ENCODE data around the gene GRIK3.

Gene GRIK3

GRCh38 chr1:37033355-37034101 lies 787 bp downstream of the GRIK3 start:
- ChIA-PET POLR2A (ENCODE audit: low non-redundant PET) (no interaction called here), CTCF (interaction anchor here (0.6 kb wide), 1 partner anchor 433 kb away, joined by 5 read pairs; no protein-coding TSS in a partner anchor)
- no peak for DNase-seq (ENCODE audit: low spot score)
- TF ChIP-seq, protein P1, sequence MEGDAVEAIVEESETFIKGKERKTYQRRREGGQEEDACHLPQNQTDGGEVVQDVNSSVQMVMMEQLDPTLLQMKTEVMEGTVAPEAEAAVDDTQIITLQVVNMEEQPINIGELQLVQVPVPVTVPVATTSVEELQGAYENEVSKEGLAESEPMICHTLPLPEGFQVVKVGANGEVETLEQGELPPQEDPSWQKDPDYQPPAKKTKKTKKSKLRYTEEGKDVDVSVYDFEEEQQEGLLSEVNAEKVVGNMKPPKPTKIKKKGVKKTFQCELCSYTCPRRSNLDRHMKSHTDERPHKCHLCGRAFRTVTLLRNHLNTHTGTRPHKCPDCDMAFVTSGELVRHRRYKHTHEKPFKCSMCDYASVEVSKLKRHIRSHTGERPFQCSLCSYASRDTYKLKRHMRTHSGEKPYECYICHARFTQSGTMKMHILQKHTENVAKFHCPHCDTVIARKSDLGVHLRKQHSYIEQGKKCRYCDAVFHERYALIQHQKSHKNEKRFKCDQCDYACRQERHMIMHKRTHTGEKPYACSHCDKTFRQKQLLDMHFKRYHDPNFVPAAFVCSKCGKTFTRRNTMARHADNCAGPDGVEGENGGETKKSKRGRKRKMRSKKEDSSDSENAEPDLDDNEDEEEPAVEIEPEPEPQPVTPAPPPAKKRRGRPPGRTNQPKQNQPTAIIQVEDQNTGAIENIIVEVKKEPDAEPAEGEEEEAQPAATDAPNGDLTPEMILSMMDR (conservative IDR thresholded peaks at IDR 0.05; ENCODE audit: low read depth) = no peak
- H3K27ac ChIP-seq = no peak overlapping the region

DNA sequence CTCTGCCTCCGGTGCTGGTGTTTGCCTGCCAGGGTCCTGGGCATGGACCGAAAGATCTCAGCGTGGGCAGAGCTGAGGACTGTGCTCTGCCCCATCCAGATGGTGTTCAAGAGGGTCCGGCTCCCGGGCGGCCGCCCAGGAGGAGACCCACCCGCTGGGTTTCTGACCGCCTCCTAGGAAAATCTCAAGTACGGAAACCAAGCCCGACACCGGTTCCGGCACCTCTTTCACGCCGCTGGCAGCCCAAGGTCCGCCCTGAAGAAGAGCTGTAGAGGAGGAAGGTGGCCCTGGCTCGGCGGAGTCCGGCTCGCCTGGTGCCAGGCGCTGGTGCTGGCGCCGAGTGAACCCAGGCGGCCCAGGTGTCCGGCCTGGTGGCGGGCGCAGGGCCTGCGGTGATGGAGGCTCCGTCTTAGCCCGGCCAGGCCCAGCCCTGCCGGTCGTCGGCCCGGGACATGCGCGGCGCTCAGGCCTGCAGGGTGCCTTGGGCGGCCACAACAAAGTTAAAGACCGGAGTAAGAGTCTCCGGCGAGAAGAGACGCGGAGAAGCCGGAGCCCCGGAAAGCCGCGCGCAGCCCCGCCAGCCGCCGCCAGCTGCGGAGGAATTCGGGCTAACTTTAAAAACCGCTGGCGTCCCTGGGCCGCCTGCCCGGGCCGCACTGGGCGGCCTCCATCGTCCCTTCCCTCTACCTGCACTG lies 1.5 kb downstream of the GRIK3 start:
- H3K27ac ChIP-seq = no peak overlapping the region
- ChIA-PET CTCF (no interaction called here), POLR2A (ENCODE audit: low non-redundant PET) (no interaction called here)
- DNase-seq (ENCODE audit: low spot score) = no peak
- TF ChIP-seq, protein P1 (conservative IDR thresholded peaks at IDR 0.05; ENCODE audit: low read depth) = no peak

DNA sequence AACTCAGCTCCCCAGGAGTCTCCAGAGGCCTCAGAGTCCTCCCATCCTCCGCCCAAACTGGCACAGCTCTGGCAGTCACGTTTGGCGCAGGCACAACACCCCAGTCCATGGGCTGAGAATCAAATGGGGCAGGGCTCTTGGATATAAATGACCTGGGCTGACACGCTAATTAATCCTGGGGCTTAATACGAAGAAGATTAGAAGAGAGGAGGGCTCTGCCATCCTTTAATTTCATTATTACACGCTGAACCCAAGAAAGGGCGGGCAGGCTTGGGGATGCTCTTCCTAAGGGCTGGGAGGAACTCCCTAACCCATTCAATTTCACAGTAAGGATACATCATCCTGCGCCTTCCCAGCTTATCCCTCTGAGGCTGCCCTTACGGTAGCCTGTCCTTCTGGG lies 2.4 kb downstream of the GRIK3 start:
- ChIA-PET POLR2A (ENCODE audit: low non-redundant PET) (no interaction called here), CTCF (interaction anchor here (0.8 kb wide), 1 partner anchor 459 kb away, joined by 5 read pairs; no protein-coding TSS in a partner anchor)
- TF ChIP-seq, protein P1 (conservative IDR thresholded peaks at IDR 0.05; ENCODE audit: low read depth) = no peak
- no peak overlapping the region for H3K27ac ChIP-seq
- DNase-seq (ENCODE audit: low spot score) = no peak

DNA sequence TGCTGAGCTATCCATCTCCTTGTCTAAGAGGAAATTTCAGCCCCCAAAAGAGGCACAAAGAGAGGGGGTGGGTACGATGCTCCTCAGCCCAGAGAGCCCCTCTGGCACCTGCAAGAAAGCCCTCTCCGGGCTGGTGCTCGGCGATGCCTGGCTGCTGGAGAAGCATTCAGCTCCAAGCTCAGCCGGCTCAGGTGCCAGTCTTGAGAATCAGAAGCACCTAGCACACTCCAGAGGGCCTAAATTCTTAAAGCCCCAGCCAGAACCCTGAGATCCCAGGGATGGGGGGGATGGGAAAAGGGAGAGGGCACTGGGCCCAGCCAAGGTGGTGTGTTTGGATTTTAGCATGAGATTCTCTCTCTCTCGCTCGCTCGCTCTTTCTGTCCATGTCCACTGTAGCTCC lies 2.9 kb downstream of the GRIK3 start:
- ChIA-PET CTCF (interaction anchor here (0.8 kb wide), 1 partner anchor 459 kb away, joined by 5 read pairs; no protein-coding TSS in a partner anchor), POLR2A (ENCODE audit: low non-redundant PET) (no interaction called here)
- DNase-seq (ENCODE audit: low spot score) = no peak
- H3K27ac ChIP-seq = no peak overlapping the region
- TF ChIP-seq, protein P1 (conservative IDR thresholded peaks at IDR 0.05; ENCODE audit: low read depth) = no peak

GRCh38 chr1:37028981-37029617 lies 5.2 kb downstream of the GRIK3 start:
- TF ChIP-seq, protein P1 (conservative IDR thresholded peaks at IDR 0.05; ENCODE audit: low read depth) = no peak
- CTCF ChIA-PET = no interaction called here
- DNase-seq (ENCODE audit: low spot score) = no peak
- POLR2A ChIA-PET (ENCODE audit: low non-redundant PET) = no interaction called here
- no peak overlapping the region for H3K27ac ChIP-seq

DNA sequence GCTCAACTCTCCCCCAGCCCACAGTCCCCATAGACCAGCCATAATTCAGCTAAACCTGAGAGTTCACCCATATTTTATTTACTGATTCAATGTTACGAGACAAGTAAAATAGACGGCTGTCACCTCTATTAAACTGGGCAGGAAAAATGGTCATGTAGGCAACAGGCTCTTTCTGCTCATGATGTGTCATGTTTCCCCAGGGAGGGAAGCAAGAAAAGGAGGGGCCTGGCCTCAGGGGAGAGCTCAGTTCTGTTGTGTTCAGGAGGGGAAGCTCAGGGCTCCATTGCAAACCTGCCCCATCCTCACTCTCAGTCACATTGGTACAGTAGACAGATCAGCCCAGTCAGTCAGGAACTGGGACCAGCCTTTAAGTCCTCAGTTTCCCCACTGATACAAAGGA lies 12.8 kb downstream of the GRIK3 start:
- no peak overlapping the region for H3K27ac ChIP-seq
- ChIA-PET POLR2A (ENCODE audit: low non-redundant PET) (no interaction called here), CTCF (no interaction called here)
- DNase-seq (ENCODE audit: low spot score) = no peak
- TF ChIP-seq, protein P1 (conservative IDR thresholded peaks at IDR 0.05; ENCODE audit: low read depth) = no peak
